Loucy (cell line): ENCODE measurements around the gene SLC6A1.

Source experiments
- H2AFZ ChIP-seq: fragments of 200-600 bp; sonication (generic); 2 replicates; pipeline ENCODE4 v1.6.0; 2016; ENCODE audit warnings: antibody characterized with exemption, mild to moderate bottlenecking, low read length, moderate library complexity
- H3F3A ChIP-seq: fragments of 200-600 bp; 2 replicates; pipeline ENCODE4 v1.6.0; 2016; ENCODE audit warnings: antibody characterized with exemption, low read depth, mild to moderate bottlenecking
- H3K27me3 ChIP-seq: fragments of 200-600 bp; sonication (generic); 2 replicates; pipeline ENCODE4 v1.6.1; 2014; ENCODE audit warnings: low read length, mild to moderate bottlenecking; ENCODE audit not compliant: insufficient read depth, poor library complexity, severe bottlenecking
- H3K36me3 ChIP-seq: fragments of 200-600 bp; sonication (generic); 2 replicates; pipeline ENCODE4 v1.6.1; 2016; ENCODE audit warnings: low read length; ENCODE audit not compliant: insufficient read depth
- H3K4me1 ChIP-seq: fragments of 200-600 bp; sonication (generic); 2 replicates; pipeline ENCODE4 v1.5.1; 2014; ENCODE audit warnings: low read length, mild to moderate bottlenecking; ENCODE audit not compliant: insufficient read depth, poor library complexity, severe bottlenecking
- H3K4me2 ChIP-seq: fragments of 200-600 bp; sonication (generic); 2 replicates; pipeline ENCODE4 v1.6.0; 2014; ENCODE audit warnings: antibody characterized with exemption, low read length, low read depth, mild to moderate bottlenecking; ENCODE audit not compliant: poor library complexity, severe bottlenecking
- H3K4me3 ChIP-seq: fragments of 200-600 bp; sonication (generic); 2 replicates; pipeline ENCODE4 v1.5.1; 2014; ENCODE audit warnings: low read length, mild to moderate bottlenecking, mixed read lengths; ENCODE audit not compliant: poor library complexity, severe bottlenecking
- H3K79me2 ChIP-seq: fragments of 200-600 bp; sonication (generic); 2 replicates; pipeline ENCODE4 v1.6.1; 2014; ENCODE audit warnings: low read length; ENCODE audit not compliant: insufficient read depth
- H3K9ac ChIP-seq: fragments of 200-600 bp; sonication (generic); 2 replicates; pipeline ENCODE4 v1.6.0; 2014; ENCODE audit warnings: mild to moderate bottlenecking, low read depth, low read length, moderate library complexity; ENCODE audit not compliant: poor library complexity, severe bottlenecking
- H3K9me2 ChIP-seq: fragments of 200-600 bp; sonication (generic); replicated peaks from 2 replicates; pipeline ENCODE4 v1.6.1; 2016; ENCODE audit warnings: low read depth, low read length, mixed read lengths
- H3K9me3 ChIP-seq: fragments of 200-600 bp; sonication (generic); 2 replicates; pipeline ENCODE4 v1.6.1; 2014; ENCODE audit warnings: mild to moderate bottlenecking, antibody characterized with exemption, low read length, low read depth; ENCODE audit not compliant: insufficient read depth
- H4K20me1 ChIP-seq: fragments of 200-600 bp; sonication (generic); 2 replicates; pipeline ENCODE4 v1.6.0; 2014; ENCODE audit warnings: antibody characterized with exemption, low read length, mild to moderate bottlenecking; ENCODE audit not compliant: insufficient read depth, poor library complexity, severe bottlenecking
- EZH2phosphoT487 ChIP-seq: fragments of 200-600 bp; IDR thresholded peaks from 2 replicates; pipeline ENCODE4 v1.6.1; 2018; ENCODE audit warnings: antibody characterized with exemption, mild to moderate bottlenecking, moderate library complexity, borderline replicate concordance
- TF ChIP-seq, protein P1 (sequence below): fragments of 200-600 bp; sonication (generic); conservative IDR thresholded peaks from 2 replicates; pipeline ENCODE4 v1.5.1; 2014; ENCODE audit warnings: mild to moderate bottlenecking, antibody characterized with exemption, low read length

The SLC6A1 gene

DNA sequence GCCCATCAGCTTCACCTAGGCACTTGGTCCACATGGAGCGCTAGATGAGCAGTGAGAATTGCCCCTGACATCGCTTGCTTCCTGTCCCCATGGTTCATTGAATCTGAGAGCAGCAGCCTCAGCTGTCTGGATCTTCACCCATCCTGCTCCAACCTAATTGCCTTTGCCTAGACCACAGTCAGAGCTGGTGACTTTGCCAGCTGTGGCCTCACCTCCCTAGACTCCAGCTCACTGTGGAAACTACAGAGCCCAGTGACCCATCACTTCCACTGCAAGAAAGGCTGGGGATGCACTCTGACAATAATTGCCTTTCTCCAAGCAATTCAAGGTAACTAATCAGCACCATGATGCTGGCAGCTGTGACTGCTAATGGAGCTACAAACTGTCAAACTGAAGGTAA, 30.6 kb upstream of the SLC6A1 start:
- H3K4me1 ChIP-seq = no peaks in the 10 kb centered on the region

DNA sequence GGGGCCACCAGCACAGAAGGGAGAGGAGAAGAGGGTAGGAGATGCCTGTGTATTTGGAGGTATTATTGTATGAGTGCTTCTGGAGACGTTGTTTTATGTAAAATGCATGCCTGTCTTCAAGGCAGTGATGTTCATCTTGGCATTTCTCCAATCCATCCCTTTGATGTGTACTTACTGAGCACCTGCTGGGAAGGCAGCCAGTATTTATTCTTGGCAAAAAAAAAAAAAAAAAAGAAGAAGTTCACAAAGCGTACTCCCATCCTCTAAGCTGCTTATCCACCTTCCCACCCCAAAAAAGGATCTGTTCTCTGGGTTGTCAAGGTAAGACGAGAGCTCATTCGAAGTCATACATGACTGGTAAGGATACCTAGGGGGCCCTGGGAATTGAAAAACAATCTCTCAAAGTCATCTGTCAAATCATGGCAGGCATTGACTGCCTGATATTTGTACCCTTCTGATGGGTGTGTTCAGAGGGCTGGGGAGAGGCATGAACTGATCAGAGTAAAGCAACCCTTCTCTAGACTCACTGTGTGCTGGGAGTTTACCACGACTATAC, 30.0 kb upstream of the SLC6A1 start:
- H3K9ac ChIP-seq = no peak overlapping the region
- H3K79me2 ChIP-seq = no peaks in the 10 kb centered on the region
- no peak overlapping the region for H3K4me2 ChIP-seq
- no peak overlapping the region for H2AFZ ChIP-seq
- H4K20me1 ChIP-seq = no peaks in the 10 kb centered on the region
- H3K9me3 ChIP-seq = no peaks in the 10 kb centered on the region
- no peaks in the 10 kb centered on the region for H3K36me3 ChIP-seq
- no peaks in the 10 kb centered on the region for H3F3A ChIP-seq
- no peak overlapping the region for H3K4me3 ChIP-seq
- no peaks in the 10 kb centered on the region for H3K9me2 ChIP-seq
- H3K27me3 ChIP-seq = no peaks in the 10 kb centered on the region
- H3K4me1 ChIP-seq = no peaks in the 10 kb centered on the region
- TF ChIP-seq, protein P1, sequence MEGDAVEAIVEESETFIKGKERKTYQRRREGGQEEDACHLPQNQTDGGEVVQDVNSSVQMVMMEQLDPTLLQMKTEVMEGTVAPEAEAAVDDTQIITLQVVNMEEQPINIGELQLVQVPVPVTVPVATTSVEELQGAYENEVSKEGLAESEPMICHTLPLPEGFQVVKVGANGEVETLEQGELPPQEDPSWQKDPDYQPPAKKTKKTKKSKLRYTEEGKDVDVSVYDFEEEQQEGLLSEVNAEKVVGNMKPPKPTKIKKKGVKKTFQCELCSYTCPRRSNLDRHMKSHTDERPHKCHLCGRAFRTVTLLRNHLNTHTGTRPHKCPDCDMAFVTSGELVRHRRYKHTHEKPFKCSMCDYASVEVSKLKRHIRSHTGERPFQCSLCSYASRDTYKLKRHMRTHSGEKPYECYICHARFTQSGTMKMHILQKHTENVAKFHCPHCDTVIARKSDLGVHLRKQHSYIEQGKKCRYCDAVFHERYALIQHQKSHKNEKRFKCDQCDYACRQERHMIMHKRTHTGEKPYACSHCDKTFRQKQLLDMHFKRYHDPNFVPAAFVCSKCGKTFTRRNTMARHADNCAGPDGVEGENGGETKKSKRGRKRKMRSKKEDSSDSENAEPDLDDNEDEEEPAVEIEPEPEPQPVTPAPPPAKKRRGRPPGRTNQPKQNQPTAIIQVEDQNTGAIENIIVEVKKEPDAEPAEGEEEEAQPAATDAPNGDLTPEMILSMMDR = no peak
- TF ChIP-seq EZH2phosphoT487 = no peak

More for the DNA sequence above, 30.6 kb upstream of the SLC6A1 start:
- no peak overlapping the region for H2AFZ ChIP-seq
- no peaks in the 10 kb centered on the region for H3K27me3 ChIP-seq
- TF ChIP-seq, protein P1 = no peak
- no peak for TF ChIP-seq EZH2phosphoT487
- no peaks in the 10 kb centered on the region for H3K9me2 ChIP-seq
- H3F3A ChIP-seq = no peaks in the 10 kb centered on the region
- H3K4me2 ChIP-seq = no peak overlapping the region
- no peaks in the 10 kb centered on the region for H4K20me1 ChIP-seq
- H3K4me3 ChIP-seq = no peak overlapping the region
- no peaks in the 10 kb centered on the region for H3K79me2 ChIP-seq
- H3K36me3 ChIP-seq = no peaks in the 10 kb centered on the region
- H3K9me3 ChIP-seq = no peaks in the 10 kb centered on the region
- no peak overlapping the region for H3K9ac ChIP-seq

DNA sequence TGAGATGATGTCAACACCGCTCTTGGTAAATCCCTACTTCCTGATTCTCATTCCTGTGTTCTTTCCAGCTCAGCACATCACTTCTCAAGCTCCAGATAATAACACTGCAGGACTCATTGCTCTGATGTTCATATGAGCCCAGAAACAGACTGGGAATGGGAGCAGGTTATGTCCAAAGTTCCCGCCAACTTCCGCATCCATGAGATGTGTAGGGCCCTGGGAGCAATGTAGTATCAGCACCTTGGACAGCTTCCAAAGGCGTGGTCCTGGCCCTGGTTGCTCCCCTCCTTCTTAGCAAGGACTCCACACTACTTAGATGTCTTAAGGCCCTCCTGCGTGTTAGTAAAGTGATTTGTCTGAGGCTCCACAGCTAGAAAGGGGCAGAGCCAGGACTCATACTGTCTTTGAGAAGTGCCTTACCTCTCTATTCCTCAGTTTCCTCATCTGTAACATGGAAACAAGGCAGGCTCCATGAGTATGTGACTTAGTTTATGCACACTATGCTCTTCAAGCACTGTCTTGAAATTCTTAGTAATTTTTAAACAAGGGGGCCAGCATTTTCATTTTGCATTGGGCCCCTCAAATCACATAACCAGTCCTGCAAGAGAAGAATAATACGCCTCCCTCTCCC, 27.9 kb upstream of the SLC6A1 start:
- Histone ChIP-seq H3K27me3 (no peaks in the 10 kb centered on the region), H3K4me1 (no peaks in the 10 kb centered on the region)
- TF ChIP-seq, protein P1 = no peak
- TF ChIP-seq EZH2phosphoT487 = no peak

More for the DNA sequence above, 27.9 kb upstream of the SLC6A1 start:
- Histone ChIP-seq H3K79me2 (no peaks in the 10 kb centered on the region), H3K9me2 (no peaks in the 10 kb centered on the region), H3K4me2 (no peak overlapping the region), H3K4me3 (no peak overlapping the region), H2AFZ (no peak overlapping the region), H3K9ac (no peak overlapping the region), H4K20me1 (no peaks in the 10 kb centered on the region), H3K9me3 (no peaks in the 10 kb centered on the region), H3K36me3 (no peaks in the 10 kb centered on the region), H3F3A (no peaks in the 10 kb centered on the region)
